GM18907 (cell line): Measurements from ENCODE around the gene CNNM1.

Source experiments
- ATAC-seq: cut with Tn5 transposase; IDR thresholded peaks from one replicate; pipeline ENCODE4 v1.9.1; 2021; ENCODE audit warnings: mild to moderate bottlenecking, moderate library complexity; ENCODE audit not compliant: unreplicated experiment

Gene CNNM1

GRCh38 chr10:99329304-99329553, at the start of gene CNNM1:
Gene CNNM1, plus strand, starts transcription at chr10:99329356. Its CDS starts 32 bp downstream, at chr10:99329388.
- peak; percentile 77 for ATAC-seq

GRCh38 chr10:99279626-99280111, 49.5 kb upstream of the CNNM1 start:
- ATAC-seq, result no peak

DNA sequence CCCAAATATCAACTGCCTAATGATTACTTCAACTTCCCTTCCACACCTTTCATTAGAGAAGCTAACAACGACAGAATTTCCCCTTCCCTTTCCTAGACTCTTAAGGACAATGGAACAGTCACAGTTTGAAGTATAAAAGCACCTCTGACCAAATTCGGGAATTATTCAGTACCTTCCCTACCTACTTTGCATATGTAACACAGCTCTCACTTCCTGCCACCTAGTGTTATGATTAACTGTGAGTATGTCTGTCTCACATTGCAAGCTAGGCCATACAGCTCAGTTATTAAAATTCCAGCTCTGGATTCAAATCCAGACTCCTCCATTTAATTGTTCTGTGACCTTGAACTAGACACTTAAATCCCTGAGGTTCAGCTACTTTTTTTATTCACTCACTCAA, 48.7 kb upstream of the CNNM1 start:
- ATAC-seq, result peak; percentile 96

GRCh38 chr10:99285881-99286280, 43.3 kb upstream of the CNNM1 start:
- no peak for ATAC-seq

DNA sequence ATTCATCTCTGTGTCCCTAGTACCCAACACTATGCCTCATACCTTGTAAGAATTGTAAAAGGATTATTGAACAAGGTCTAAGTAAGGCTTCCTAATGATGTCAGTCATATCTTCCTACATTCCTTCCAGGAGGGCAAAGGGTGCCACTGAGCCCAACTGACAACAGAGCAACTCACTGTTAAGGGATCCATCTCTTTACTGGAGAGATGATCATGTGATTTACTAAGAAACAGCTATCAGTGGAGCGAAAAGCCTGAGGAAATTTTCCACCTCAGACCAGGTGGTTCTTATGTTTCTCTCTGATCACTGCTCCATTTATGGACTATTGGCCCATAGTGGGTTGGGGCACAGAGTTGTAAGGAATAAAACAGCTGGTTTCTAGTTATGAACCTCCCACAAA, 38.9 kb upstream of the CNNM1 start:
- ATAC-seq, result no peak

DNA sequence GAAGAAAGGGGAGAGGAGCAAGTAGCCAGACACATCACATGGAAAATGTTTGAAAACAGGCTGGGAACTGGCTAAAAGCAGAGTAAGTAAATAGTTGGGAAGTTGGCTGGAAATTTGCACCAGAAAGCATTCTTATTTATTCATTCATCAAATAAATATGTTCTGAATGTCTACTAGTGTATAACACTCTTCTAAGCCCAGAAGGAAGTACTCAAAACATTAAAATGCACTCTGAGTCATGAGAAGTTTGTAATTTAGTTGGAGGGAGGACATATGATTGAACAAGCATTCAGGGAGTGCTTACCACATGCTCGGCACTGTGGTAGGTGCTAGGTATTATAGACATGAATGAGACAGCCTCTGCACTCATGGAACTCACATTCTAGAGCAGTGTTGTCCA, 37.0 kb upstream of the CNNM1 start:
- no peak for ATAC-seq

- ATAC-seq, result no peak
These were observed 32.6 kb upstream of the CNNM1 start for GRCh38 chr10:99296605-99297004.

DNA sequence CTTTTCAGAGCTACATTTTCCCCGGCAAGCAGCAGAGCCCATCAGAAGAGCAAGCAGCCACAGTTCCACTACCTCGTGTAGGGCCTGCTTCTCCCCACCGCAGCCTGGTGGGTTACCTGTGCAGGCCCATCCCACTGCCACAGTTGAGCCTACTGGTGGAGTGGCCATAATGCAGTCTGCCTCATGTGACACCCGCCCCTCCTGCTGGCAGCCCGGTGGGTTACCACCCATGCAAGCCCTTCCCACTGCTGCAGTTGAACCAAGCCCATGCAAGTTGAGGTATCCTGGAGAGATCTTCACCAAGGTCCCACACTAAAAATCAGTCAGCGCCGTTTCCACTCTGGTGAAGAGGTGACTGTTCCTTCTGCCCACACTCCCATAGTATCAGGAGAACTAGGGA, 32.1 kb upstream of the CNNM1 start:
- ATAC-seq, result no peak

GRCh38 chr10:99303899-99304861, 25.0 kb upstream of the CNNM1 start:
- no peak for ATAC-seq

GRCh38 chr10:99304862-99305229, 24.3 kb upstream of the CNNM1 start:
- no peak for ATAC-seq

GRCh38 chr10:99312501-99312900, 16.7 kb upstream of the CNNM1 start:
- no peak for ATAC-seq

GRCh38 chr10:99315853-99316252, 13.3 kb upstream of the CNNM1 start:
- no peak for ATAC-seq

DNA sequence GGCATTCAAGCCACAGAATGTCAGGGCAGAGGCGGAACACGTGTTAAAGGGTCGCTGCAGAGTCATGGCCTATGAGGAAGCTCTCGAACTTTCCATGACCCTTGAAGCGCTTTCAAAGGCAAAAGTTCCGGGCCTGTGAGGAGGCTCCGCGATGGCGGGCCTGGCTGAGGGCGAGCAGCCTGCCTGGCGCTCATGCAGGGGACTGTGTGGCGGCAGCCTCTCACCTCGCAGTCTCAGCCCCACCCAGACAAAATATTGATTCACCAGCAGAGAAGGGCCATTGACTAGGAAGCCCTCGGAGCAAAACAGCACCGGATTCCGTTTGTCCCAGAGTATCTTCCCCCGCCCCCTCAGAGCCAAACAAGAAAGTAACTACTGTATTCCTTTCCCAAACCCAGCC, 12.8 kb upstream of the CNNM1 start:
- ATAC-seq, result no peak

GRCh38 chr10:99318048-99318447, 11.1 kb upstream of the CNNM1 start:
- no peak for ATAC-seq

DNA sequence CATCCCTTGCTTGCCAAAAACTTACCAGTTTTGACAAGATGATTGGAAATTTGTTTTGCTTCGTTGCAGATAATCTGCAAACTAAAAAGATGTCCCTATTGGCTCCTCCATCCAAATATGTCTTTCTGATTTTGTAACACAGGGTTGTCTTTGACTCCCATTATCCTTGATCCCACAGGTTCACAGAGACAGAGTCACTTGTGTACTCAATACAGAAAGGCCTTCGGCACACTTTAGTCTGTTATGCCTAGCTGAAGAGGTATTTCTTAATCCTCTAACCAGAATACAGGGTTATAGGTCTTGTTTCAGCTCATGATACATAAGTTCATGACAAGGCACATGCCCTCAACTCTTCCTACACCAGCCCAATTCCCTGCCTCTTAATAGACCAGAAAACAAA, 10.7 kb upstream of the CNNM1 start:
- ATAC-seq, result no peak

DNA sequence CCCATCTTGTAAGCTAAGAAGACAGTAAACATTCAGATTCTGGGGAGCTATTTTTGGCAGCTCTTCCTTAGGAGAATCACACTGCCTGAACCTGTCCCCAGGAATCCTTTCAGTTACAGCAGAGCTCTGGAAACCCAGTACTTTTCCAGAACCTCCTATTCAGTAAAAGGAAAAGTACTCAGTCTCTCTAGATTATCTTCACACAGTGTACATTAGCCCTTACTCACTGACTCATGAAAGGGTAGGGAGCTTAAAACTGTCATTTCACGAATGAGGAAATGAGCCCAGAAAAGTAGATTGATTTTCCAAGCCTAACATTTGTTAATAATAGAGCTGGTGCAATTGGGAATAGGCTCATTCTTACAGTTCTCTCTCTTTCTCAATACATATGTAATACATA, 3.9 kb upstream of the CNNM1 start:
- ATAC-seq, result no peak

- no peak for ATAC-seq
These were observed 2.3 kb upstream of the CNNM1 start for GRCh38 chr10:99326871-99327270.

GRCh38 chr10:99328579-99329303, 415 bp upstream of the CNNM1 start:
- no peak for ATAC-seq

DNA sequence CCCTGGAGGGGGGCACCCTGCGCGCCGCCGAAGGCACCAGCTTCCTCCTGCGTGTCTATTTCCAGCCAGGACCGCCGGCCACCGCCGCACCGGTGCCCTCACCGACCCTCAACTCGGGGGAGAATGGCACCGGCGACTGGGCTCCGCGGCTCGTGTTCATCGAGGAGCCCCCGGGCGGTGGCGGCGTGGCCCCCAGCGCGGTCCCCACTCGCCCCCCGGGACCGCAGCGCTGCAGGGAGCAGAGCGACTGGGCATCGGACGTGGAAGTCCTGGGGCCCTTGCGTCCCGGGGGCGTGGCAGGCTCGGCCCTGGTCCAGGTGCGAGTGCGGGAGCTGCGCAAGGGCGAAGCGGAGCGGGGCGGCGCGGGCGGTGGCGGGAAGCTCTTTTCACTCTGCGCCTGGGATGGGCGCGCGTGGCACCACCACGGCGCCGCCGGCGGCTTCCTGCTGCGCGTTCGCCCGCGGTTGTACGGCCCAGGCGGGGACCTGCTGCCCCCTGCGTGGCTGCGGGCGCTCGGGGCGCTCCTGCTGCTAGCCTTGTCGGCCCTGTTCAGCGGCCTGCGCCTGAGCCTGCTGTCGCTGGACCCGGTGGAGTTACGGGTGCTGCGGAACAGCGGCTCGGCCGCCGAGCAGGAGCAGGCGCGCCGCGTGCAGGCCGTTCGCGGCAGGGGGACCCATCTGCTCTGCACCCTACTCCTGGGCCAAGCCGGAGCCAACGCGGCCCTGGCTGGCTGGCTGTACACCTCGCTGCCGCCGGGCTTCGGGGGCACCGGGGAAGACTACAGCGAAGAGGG, 594 bp downstream of the CNNM1 start:
- ATAC-seq, result peak; percentile 39

- ATAC-seq, result no peak
These were observed 1.3 kb downstream of the CNNM1 start for GRCh38 chr10:99330347-99330924.

GRCh38 chr10:99331207-99331803, 2.1 kb downstream of the CNNM1 start:
- no peak for ATAC-seq
